HCT116 (cell line): ENCODE data around the gene AKR1E2. TPM values are rescaled to one million over a fixed set of nuclear protein-coding genes. Genes with fewer than 3 reads are reported as not detected.

Source experiments
- ATAC-seq: fragments of 200-7000 bp; cut with Tn5 transposase; 2 replicates; pipeline ENCODE4 v1.9.1; 2020; ENCODE audit warnings: mild to moderate bottlenecking, moderate library complexity
- BruUV-seq: library from RNA; stranded (reverse); fragments of 400-500 nt; replicated peaks from 2 replicates; lab custom pipeline; 2021; lab: Mats Ljungman, UMichigan
- CTCF ChIA-PET: fragments of 300-600 bp; sonication (Branson Sonifier 250); formaldehyde crosslinking; loops from one replicate; lab custom pipeline; 2021; ENCODE audit warnings: antibody characterized with exemption; lab: Charles Lee
- POLR2A ChIA-PET: fragments of 300-600, 350-600 bp; sonication (Branson Sonifier 250); formaldehyde crosslinking; loops from one replicate; lab custom pipeline; 2021; ENCODE audit warnings: antibody characterized with exemption; lab: Charles Lee
- RAD21 ChIA-PET, 2 experiments: fragments of 300-600 bp; sonication (Branson Sonifier 250); formaldehyde crosslinking; loops; one replicate each; lab custom pipeline; 2023; ENCODE audit warnings: low total read pairs in 2 of 2; ENCODE audit not compliant: uncharacterized antibody in 2 of 2, unreplicated experiment in 2 of 2, low non-redundant PET in 1 of 2; lab: Charles Lee
- DNase-seq: peaks from one replicate; pipeline ENCODE4 v3.0.0-alpha.2; 2010; ENCODE audit warnings: low read depth, low spot score
- H2AFZ ChIP-seq: fragments of 200-600 bp; shearing (Covaris generic), sonication (generic); 2 replicates; pipeline ENCODE4 v1.6.1; 2017; ENCODE audit warnings: low read depth, mixed run types, mixed read lengths, antibody characterized with exemption, low read length; ENCODE audit not compliant: poor library complexity, severe bottlenecking
- H3K27ac ChIP-seq: 2 replicates; pipeline ENCODE4 v1.5.1; 2012; ENCODE audit warnings: low read depth, low read length
- H3K27me3 ChIP-seq: fragments of 200-600 bp; sonication (generic); 2 replicates; pipeline ENCODE4 v1.6.1; 2016; ENCODE audit warnings: mixed run types, low read length, mixed read lengths; ENCODE audit not compliant: insufficient read depth
- H3K36me3 ChIP-seq, 2 experiments: fragments of 200-500 bp in 1 of 2; fragments of 200-600 bp in 1 of 2; sonication (Bioruptor generic) in 1 of 2; sonication (generic) in 1 of 2; 2 replicates each; pipeline versions ENCODE4 v1.5.1 to v1.6.1; 2014 to 2016; ENCODE audit warnings: low read length in 2 of 2, inconsistent platforms in 1 of 2, mixed read lengths in 1 of 2, mixed run types in 1 of 2; ENCODE audit not compliant: insufficient read depth in 2 of 2, control insufficient read depth in 1 of 2
- H3K4me1 ChIP-seq, 2 experiments: fragments of 200-600 bp in 1 of 2; sonication (generic) in 1 of 2; 2 replicates each; pipeline versions ENCODE4 v1.5.1 to v1.6.1; 2012 to 2017; ENCODE audit warnings: low read length in 2 of 2, inconsistent platforms in 1 of 2, mild to moderate bottlenecking in 1 of 2, mixed read lengths in 1 of 2, mixed run types in 1 of 2, moderate library complexity in 1 of 2; ENCODE audit not compliant: insufficient read depth in 2 of 2, control insufficient read depth in 1 of 2
- H3K4me2 ChIP-seq: fragments of 200-600 bp; sonication (generic); 2 replicates; pipeline ENCODE4 v1.6.1; 2017; ENCODE audit warnings: mixed run types, low read length, mixed read lengths
- H3K4me3 ChIP-seq, 2 experiments: fragments of 200-600 bp in 1 of 2; sonication (generic) in 1 of 2; replicated peaks in 1 of 2; 2 replicates each; pipeline ENCODE4 v1.5.1; 2011 to 2016; ENCODE audit warnings: low read length in 2 of 2, control low read depth in 1 of 2, low read depth in 1 of 2, mild to moderate bottlenecking in 1 of 2, mixed read lengths in 1 of 2, mixed run types in 1 of 2
- H3K79me2 ChIP-seq: fragments of 200-600 bp; sonication (generic); 2 replicates; pipeline ENCODE4 v1.6.1; 2017; ENCODE audit warnings: mild to moderate bottlenecking, mixed run types, low read length, moderate library complexity, mixed read lengths; ENCODE audit not compliant: insufficient read depth
- H3K9ac ChIP-seq: fragments of 200-600 bp; sonication (generic); 2 replicates; pipeline ENCODE4 v1.6.1; 2016; ENCODE audit warnings: low read length, mixed read lengths
- H3K9me2 ChIP-seq: fragments of 200-600 bp; sonication (generic), shearing (Covaris generic); 2 replicates; pipeline ENCODE4 v1.6.1; 2017; ENCODE audit warnings: mixed run types, mild to moderate bottlenecking, moderate library complexity; ENCODE audit not compliant: insufficient read depth
- H3K9me3 ChIP-seq, 2 experiments: fragments of 200-500 bp in 1 of 2; fragments of 200-600 bp in 1 of 2; sonication (Bioruptor generic) in 1 of 2; sonication (generic) in 1 of 2; 2 replicates each; pipeline ENCODE4 v1.6.1; 2014 to 2017; ENCODE audit warnings: low read length in 2 of 2, mixed read lengths in 2 of 2, inconsistent platforms in 1 of 2, low read depth in 1 of 2, mild to moderate bottlenecking in 1 of 2, mixed run types in 1 of 2, moderate library complexity in 1 of 2; ENCODE audit not compliant: control insufficient read depth in 1 of 2, insufficient read depth in 1 of 2
- H4K20me1 ChIP-seq: fragments of 200-600 bp; sonication (generic), shearing (Covaris generic); 2 replicates; pipeline ENCODE4 v1.6.1; 2017; ENCODE audit warnings: mixed run types, mild to moderate bottlenecking, moderate library complexity; ENCODE audit not compliant: insufficient read depth
- ELF1 ChIP-seq: IDR thresholded peaks from 2 replicates; pipeline ENCODE4 v1.6.1; 2012; ENCODE audit warnings: low read depth, borderline replicate concordance
- EZH2phosphoT487 ChIP-seq: fragments of 200-600 bp; IDR thresholded peaks from 2 replicates; pipeline ENCODE4 v1.6.1; 2018; ENCODE audit warnings: antibody characterized with exemption, borderline replicate concordance
- POLR2AphosphoS5 ChIP-seq: IDR thresholded peaks from 2 replicates; pipeline ENCODE4 v1.6.1; 2011; ENCODE audit warnings: mild to moderate bottlenecking, low read depth, low read length, moderate library complexity
- RAD21 ChIP-seq: IDR thresholded peaks from 2 replicates; pipeline ENCODE4 v1.6.1; 2012; ENCODE audit warnings: low read depth, mild to moderate bottlenecking
- SIN3A ChIP-seq: IDR thresholded peaks from 2 replicates; pipeline ENCODE4 v1.6.1; 2012; ENCODE audit warnings: low read depth
- TCF7L2 ChIP-seq: IDR thresholded peaks from 2 replicates; pipeline ENCODE4 v1.7.0; 2011; ENCODE audit warnings: borderline replicate concordance, inconsistent platforms; ENCODE audit not compliant: insufficient read depth, insufficient read length; ENCODE audit errors: extremely low read depth
- YY1 ChIP-seq: IDR thresholded peaks from 2 replicates; pipeline ENCODE4 v1.6.1; 2011; ENCODE audit warnings: low read length, low read depth, moderate library complexity, mild to moderate bottlenecking; ENCODE audit not compliant: insufficient replicate concordance; ENCODE audit errors: extremely low read depth
- intact Hi-C: fragments of 100-400 bp; cut with micrococcal nuclease; formaldehyde crosslinking; loops from 2 replicates; pipeline ENCODE4 v1.10.0; 2022
- total RNA-seq: library from RNA; stranded (reverse); gene quantifications from one replicate; pipeline ENCODE4 v1.2.1, GENCODE V29; 2021; ENCODE audit not compliant: unreplicated experiment
- TF ChIP-seq, protein P1 (sequence below), 3 experiments: fragments of 200-600 bp in 1 of 3; sonication (generic) in 1 of 3; IDR thresholded peaks in 2 of 3; conservative IDR thresholded peaks in 1 of 3; 2 replicates each; pipeline ENCODE4 v1.5.1; 2012 to 2017; ENCODE audit warnings: low read depth in 2 of 3, low read length in 2 of 3, antibody characterized with exemption in 1 of 3, borderline replicate concordance in 1 of 3, control low read depth in 1 of 3, mild to moderate bottlenecking in 1 of 3, mixed read lengths in 1 of 3, mixed run types in 1 of 3, moderate library complexity in 1 of 3; ENCODE audit not compliant: insufficient read depth in 1 of 3
- TF ChIP-seq, protein P2 (sequence below): IDR thresholded peaks from 2 replicates; pipeline ENCODE4 v1.6.1; 2012

AKR1E2 gene
- total RNA-seq, 1 experiment from 2014 or later = 5.0 TPM

DNA sequence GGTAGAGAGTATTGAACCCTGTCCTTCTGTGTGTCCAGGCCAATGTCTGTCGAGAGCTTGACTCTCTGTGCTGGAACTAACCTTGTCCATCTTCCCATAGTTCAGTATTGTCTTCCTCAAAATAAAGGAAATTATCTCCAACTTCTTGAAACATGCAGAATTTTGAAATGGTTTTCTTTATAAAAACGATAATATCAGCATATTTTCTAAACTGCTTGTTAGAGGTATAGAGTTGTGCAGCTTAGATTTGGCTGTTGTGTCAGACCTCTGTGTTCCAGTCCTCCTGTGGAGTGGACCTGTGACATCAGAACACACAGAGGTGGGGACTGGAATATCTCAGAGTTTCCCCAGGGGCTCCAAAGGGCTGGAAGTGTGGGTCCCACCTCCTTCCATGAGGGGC is 22.2 kb upstream of the AKR1E2 start:
- ATAC-seq (no peak), DNase-seq (no peak)
- Histone ChIP-seq H3K27me3 (no peaks in the 10 kb centered on the region), H3K4me2 (no peak overlapping the region), H3K4me1 (no peaks in the 10 kb centered on the region), H3K79me2 (no peaks in the 10 kb centered on the region), H3K9me2 (no peaks in the 10 kb centered on the region), H3K27ac (no peak overlapping the region), H3K4me3 (no peak overlapping the region), H3K9ac (no peak overlapping the region), H3K9me3 (no peaks in the 10 kb centered on the region), H2AFZ (no peak overlapping the region), H4K20me1 (no peaks in the 10 kb centered on the region), H3K36me3 (no peaks in the 10 kb centered on the region)
- CTCF ChIA-PET = interaction anchor here (1.3 kb wide), 1 partner anchor 11 kb away, joined by 4 read pairs; no protein-coding TSS in a partner anchor
- intact Hi-C loops = no loop called here
- BruUV-seq = no TSS peak
- TF ChIP-seq ELF1 = no peak
- TF ChIP-seq, protein P1, sequence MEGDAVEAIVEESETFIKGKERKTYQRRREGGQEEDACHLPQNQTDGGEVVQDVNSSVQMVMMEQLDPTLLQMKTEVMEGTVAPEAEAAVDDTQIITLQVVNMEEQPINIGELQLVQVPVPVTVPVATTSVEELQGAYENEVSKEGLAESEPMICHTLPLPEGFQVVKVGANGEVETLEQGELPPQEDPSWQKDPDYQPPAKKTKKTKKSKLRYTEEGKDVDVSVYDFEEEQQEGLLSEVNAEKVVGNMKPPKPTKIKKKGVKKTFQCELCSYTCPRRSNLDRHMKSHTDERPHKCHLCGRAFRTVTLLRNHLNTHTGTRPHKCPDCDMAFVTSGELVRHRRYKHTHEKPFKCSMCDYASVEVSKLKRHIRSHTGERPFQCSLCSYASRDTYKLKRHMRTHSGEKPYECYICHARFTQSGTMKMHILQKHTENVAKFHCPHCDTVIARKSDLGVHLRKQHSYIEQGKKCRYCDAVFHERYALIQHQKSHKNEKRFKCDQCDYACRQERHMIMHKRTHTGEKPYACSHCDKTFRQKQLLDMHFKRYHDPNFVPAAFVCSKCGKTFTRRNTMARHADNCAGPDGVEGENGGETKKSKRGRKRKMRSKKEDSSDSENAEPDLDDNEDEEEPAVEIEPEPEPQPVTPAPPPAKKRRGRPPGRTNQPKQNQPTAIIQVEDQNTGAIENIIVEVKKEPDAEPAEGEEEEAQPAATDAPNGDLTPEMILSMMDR (IDR thresholded peaks at IDR 0.05 in 2 of 3, conservative IDR thresholded peaks at IDR 0.05 in 1 of 3; ENCODE audit: borderline replicate concordance in 1 of 3, insufficient read depth in 1 of 3, low read depth in 2 of 3, low read length in 2 of 3) = no peak
- no peak for TF ChIP-seq EZH2phosphoT487
- TF ChIP-seq YY1 = no peak
- TF ChIP-seq SIN3A = no peak
- TF ChIP-seq, protein P2, sequence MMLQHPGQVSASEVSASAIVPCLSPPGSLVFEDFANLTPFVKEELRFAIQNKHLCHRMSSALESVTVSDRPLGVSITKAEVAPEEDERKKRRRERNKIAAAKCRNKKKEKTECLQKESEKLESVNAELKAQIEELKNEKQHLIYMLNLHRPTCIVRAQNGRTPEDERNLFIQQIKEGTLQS = no peak
- no peak for TF ChIP-seq TCF7L2
- TF ChIP-seq RAD21 = no peak
- TF ChIP-seq POLR2AphosphoS5 = no peak
- POLR2A ChIA-PET = no interaction called here
- RAD21 ChIA-PET = no interaction called here
